ENCODE measurements around the gene GLRX3. TPM values are rescaled to one million over a fixed set of nuclear protein-coding genes. Genes with fewer than 3 reads are reported as not detected.

Gene GLRX3
- total and polyA plus RNA-seq, 2 experiments from 2014 or later = 90.9 to 133 TPM

- no peak for DNase-seq
- 65 to 71% methylated on average over 2 to 3 of the region's 3 CpGs for WGBS, 2 experiments (ENCODE audit: low coverage in 1 of 2, low lambda C conversion rate in 2 of 2, missing lambda C conversion rate in 2 of 2)
- in situ Hi-C loops (cut with MboI) = no loop called here
- Histone ChIP-seq H3K27ac (no peak overlapping the region), H4K20me1 (ENCODE audit: insufficient read depth) (no peaks in the 10 kb centered on the region), H3K27me3 (replicated peaks; ENCODE audit: insufficient read depth) (no peaks in the 10 kb centered on the region), H3K4me1 (ENCODE audit: insufficient read depth) (no peaks in the 10 kb centered on the region), H3K79me2 (ENCODE audit: insufficient read depth) (no peaks in the 10 kb centered on the region), H2AFZ (no peak overlapping the region), H3K4me2 (ENCODE audit: unreplicated experiment) (no peak overlapping the region), H3K4me3 (no peak overlapping the region), H3K9ac (no peak overlapping the region), H3F3A (ENCODE audit: insufficient read depth) (no peaks in the 10 kb centered on the region), H3K9me2 (ENCODE audit: insufficient read depth) (no peaks in the 10 kb centered on the region), H3K9me3 (ENCODE audit: low read depth) (no peaks in the 10 kb centered on the region), H3K36me3 (ENCODE audit: low read depth) (no peaks in the 10 kb centered on the region)
- no peak for TF ChIP-seq EZH2phosphoT487 (IDR thresholded peaks at IDR 0.05; ENCODE audit: insufficient read depth, low read depth)
- no peak for TF ChIP-seq EZH2 (IDR thresholded peaks at IDR 0.05; ENCODE audit: insufficient read depth, poor library complexity, severe bottlenecking)
Measured at GRCh38 chr10:130207205-130207604, 71.0 kb downstream of the GLRX3 start.

GRCh38 chr10:130208807-130209206 is 72.6 kb downstream of the GLRX3 start:
- Histone ChIP-seq H3K4me3 (no peak overlapping the region), H3K4me2 (ENCODE audit: unreplicated experiment) (no peak overlapping the region), H3K9me2 (ENCODE audit: insufficient read depth) (no peaks in the 10 kb centered on the region), H4K20me1 (ENCODE audit: insufficient read depth) (no peaks in the 10 kb centered on the region), H3K4me1 (ENCODE audit: insufficient read depth) (no peaks in the 10 kb centered on the region), H3K27me3 (replicated peaks; ENCODE audit: insufficient read depth) (no peaks in the 10 kb centered on the region), H3F3A (ENCODE audit: insufficient read depth) (no peaks in the 10 kb centered on the region), H2AFZ (no peak overlapping the region), H3K9me3 (ENCODE audit: low read depth) (no peaks in the 10 kb centered on the region), H3K36me3 (ENCODE audit: low read depth) (no peaks in the 10 kb centered on the region), H3K9ac (no peak overlapping the region), H3K27ac (no peak overlapping the region), H3K79me2 (ENCODE audit: insufficient read depth) (no peaks in the 10 kb centered on the region)
- in situ Hi-C loops (cut with MboI) = no loop called here
- 14 to 26% methylated on average over 3 of the region's 3 CpGs for WGBS, 2 experiments (ENCODE audit: low coverage in 1 of 2, low lambda C conversion rate in 2 of 2, missing lambda C conversion rate in 2 of 2)
- TF ChIP-seq EZH2phosphoT487 (IDR thresholded peaks at IDR 0.05; ENCODE audit: insufficient read depth, low read depth) = no peak
- TF ChIP-seq EZH2 (IDR thresholded peaks at IDR 0.05; ENCODE audit: insufficient read depth, poor library complexity, severe bottlenecking) = no peak
- no peak for DNase-seq

- H3K27ac ChIP-seq = no peak overlapping the region
- no peaks in the 10 kb centered on the region for H3K4me1 ChIP-seq (ENCODE audit: insufficient read depth)
- H3K9me3 ChIP-seq (ENCODE audit: low read depth) = no peaks in the 10 kb centered on the region
- H3K36me3 ChIP-seq (ENCODE audit: low read depth) = no peaks in the 10 kb centered on the region
- DNase-seq = no peak
- H2AFZ ChIP-seq = no peak overlapping the region
- no peaks in the 10 kb centered on the region for H3K27me3 ChIP-seq (replicated peaks; ENCODE audit: insufficient read depth)
- H3K9me2 ChIP-seq (ENCODE audit: insufficient read depth) = no peaks in the 10 kb centered on the region
- no peaks in the 10 kb centered on the region for H4K20me1 ChIP-seq (ENCODE audit: insufficient read depth)
- H3K79me2 ChIP-seq (ENCODE audit: insufficient read depth) = no peaks in the 10 kb centered on the region
- no peaks in the 10 kb centered on the region for H3F3A ChIP-seq (ENCODE audit: insufficient read depth)
- 5 to 6% methylated on average over 4 of the region's 4 CpGs for WGBS, 2 experiments (ENCODE audit: low coverage in 1 of 2, low lambda C conversion rate in 2 of 2, missing lambda C conversion rate in 2 of 2)
- H3K4me3 ChIP-seq = no peak overlapping the region
- H3K4me2 ChIP-seq (ENCODE audit: unreplicated experiment) = no peak overlapping the region
- no peak for TF ChIP-seq EZH2phosphoT487 (IDR thresholded peaks at IDR 0.05; ENCODE audit: insufficient read depth, low read depth)
- TF ChIP-seq EZH2 (IDR thresholded peaks at IDR 0.05; ENCODE audit: insufficient read depth, poor library complexity, severe bottlenecking) = no peak
- H3K9ac ChIP-seq = no peak overlapping the region
- in situ Hi-C loops (cut with MboI) = no loop called here
Measured at GRCh38 chr10:130212746-130213145, 76.6 kb downstream of the GLRX3 start.

- Histone ChIP-seq H3F3A (ENCODE audit: insufficient read depth) (no peaks in the 10 kb centered on the region), H3K4me2 (ENCODE audit: unreplicated experiment) (no peak overlapping the region), H3K9me2 (ENCODE audit: insufficient read depth) (no peaks in the 10 kb centered on the region), H3K27ac (no peak overlapping the region), H3K9me3 (ENCODE audit: low read depth) (no peaks in the 10 kb centered on the region), H3K9ac (no peak overlapping the region), H3K27me3 (replicated peaks; ENCODE audit: insufficient read depth) (no peaks in the 10 kb centered on the region), H3K4me1 (ENCODE audit: insufficient read depth) (no peaks in the 10 kb centered on the region), H4K20me1 (ENCODE audit: insufficient read depth) (no peaks in the 10 kb centered on the region), H3K36me3 (ENCODE audit: low read depth) (no peaks in the 10 kb centered on the region), H3K4me3 (no peak overlapping the region), H3K79me2 (ENCODE audit: insufficient read depth) (no peaks in the 10 kb centered on the region), H2AFZ (no peak overlapping the region)
- TF ChIP-seq EZH2 (IDR thresholded peaks at IDR 0.05; ENCODE audit: insufficient read depth, poor library complexity, severe bottlenecking) = no peak
- WGBS, 2 experiments (ENCODE audit: low coverage in 1 of 2, low lambda C conversion rate in 2 of 2, missing lambda C conversion rate in 2 of 2) = 73 to 76% methylated on average over 50 to 51 of the region's 51 CpGs
- no peak for DNase-seq
- in situ Hi-C loops (cut with MboI) = no loop called here
Measured at GRCh38 chr10:130213286-130214080, 77.3 kb downstream of the GLRX3 start.

Measured in GM23248 (cell line).